Stomach (tissue), 4 donors: ENCODE data around the gene CCL18.
"Not testable (repeated sequence)": the region's sequence is repeated elsewhere in the genome, so short reads cannot be mapped to it uniquely, and the experiment has no call there.

Experiments used
- EP300 ChIP-seq: sonication (generic); formaldehyde crosslinking; IDR thresholded peaks from one replicate; pipeline ENCODE4 v1.6.1; 2017; ENCODE audit warnings: antibody characterized with exemption
- POLR2AphosphoS5 ChIP-seq, 3 donors: sonication (generic); formaldehyde crosslinking; IDR thresholded peaks; one replicate each; pipeline ENCODE4 v1.6.1; 2016; ENCODE audit warnings: antibody characterized with exemption in 3 of 3
- TF ChIP-seq, protein P1 (sequence below), 7 experiments: fragments of 450-650 bp in 4 of 7; fragments of 200-600 bp in 3 of 7; sonication (generic) in 3 of 7; IDR thresholded peaks; one replicate each; pipeline ENCODE4 v1.5.1; 2016 to 2019; ENCODE audit warnings: antibody characterized with exemption in 7 of 7, control low read depth in 2 of 7, mild to moderate bottlenecking in 1 of 7

GRCh38 chr17:36087897-36088572, 24.0 kb downstream of the CCL18 start:
- TF ChIP-seq, protein P1, sequence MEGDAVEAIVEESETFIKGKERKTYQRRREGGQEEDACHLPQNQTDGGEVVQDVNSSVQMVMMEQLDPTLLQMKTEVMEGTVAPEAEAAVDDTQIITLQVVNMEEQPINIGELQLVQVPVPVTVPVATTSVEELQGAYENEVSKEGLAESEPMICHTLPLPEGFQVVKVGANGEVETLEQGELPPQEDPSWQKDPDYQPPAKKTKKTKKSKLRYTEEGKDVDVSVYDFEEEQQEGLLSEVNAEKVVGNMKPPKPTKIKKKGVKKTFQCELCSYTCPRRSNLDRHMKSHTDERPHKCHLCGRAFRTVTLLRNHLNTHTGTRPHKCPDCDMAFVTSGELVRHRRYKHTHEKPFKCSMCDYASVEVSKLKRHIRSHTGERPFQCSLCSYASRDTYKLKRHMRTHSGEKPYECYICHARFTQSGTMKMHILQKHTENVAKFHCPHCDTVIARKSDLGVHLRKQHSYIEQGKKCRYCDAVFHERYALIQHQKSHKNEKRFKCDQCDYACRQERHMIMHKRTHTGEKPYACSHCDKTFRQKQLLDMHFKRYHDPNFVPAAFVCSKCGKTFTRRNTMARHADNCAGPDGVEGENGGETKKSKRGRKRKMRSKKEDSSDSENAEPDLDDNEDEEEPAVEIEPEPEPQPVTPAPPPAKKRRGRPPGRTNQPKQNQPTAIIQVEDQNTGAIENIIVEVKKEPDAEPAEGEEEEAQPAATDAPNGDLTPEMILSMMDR (IDR thresholded peaks at IDR 0.05) = not testable (repeated sequence)
- TF ChIP-seq POLR2AphosphoS5 (IDR thresholded peaks at IDR 0.05); EP300: not testable (repeated sequence)
